Loucy (cell line): ENCODE measurements around the gene MYO1F.
A peak's percentile ranks its signal among the peaks of the same experiment; 100 is the strongest.
"Not testable (repeated sequence)": the region's sequence is repeated elsewhere in the genome, so short reads cannot be mapped to it uniquely, and the experiment has no call there.

ENCODE experiments used
- H2AFZ ChIP-seq: fragments of 200-600 bp; sonication (generic); 2 replicates; pipeline ENCODE4 v1.6.0; 2016; ENCODE audit warnings: antibody characterized with exemption, mild to moderate bottlenecking, low read length, moderate library complexity
- H3F3A ChIP-seq: fragments of 200-600 bp; 2 replicates; pipeline ENCODE4 v1.6.0; 2016; ENCODE audit warnings: antibody characterized with exemption, low read depth, mild to moderate bottlenecking
- H3K27me3 ChIP-seq: fragments of 200-600 bp; sonication (generic); 2 replicates; pipeline ENCODE4 v1.6.1; 2014; ENCODE audit warnings: low read length, mild to moderate bottlenecking; ENCODE audit not compliant: insufficient read depth, poor library complexity, severe bottlenecking
- H3K36me3 ChIP-seq: fragments of 200-600 bp; sonication (generic); 2 replicates; pipeline ENCODE4 v1.6.1; 2016; ENCODE audit warnings: low read length; ENCODE audit not compliant: insufficient read depth
- H3K4me1 ChIP-seq: fragments of 200-600 bp; sonication (generic); 2 replicates; pipeline ENCODE4 v1.5.1; 2014; ENCODE audit warnings: low read length, mild to moderate bottlenecking; ENCODE audit not compliant: insufficient read depth, poor library complexity, severe bottlenecking
- H3K4me2 ChIP-seq: fragments of 200-600 bp; sonication (generic); 2 replicates; pipeline ENCODE4 v1.6.0; 2014; ENCODE audit warnings: antibody characterized with exemption, low read length, low read depth, mild to moderate bottlenecking; ENCODE audit not compliant: poor library complexity, severe bottlenecking
- H3K4me3 ChIP-seq: fragments of 200-600 bp; sonication (generic); 2 replicates; pipeline ENCODE4 v1.5.1; 2014; ENCODE audit warnings: low read length, mild to moderate bottlenecking, mixed read lengths; ENCODE audit not compliant: poor library complexity, severe bottlenecking
- H3K79me2 ChIP-seq: fragments of 200-600 bp; sonication (generic); 2 replicates; pipeline ENCODE4 v1.6.1; 2014; ENCODE audit warnings: low read length; ENCODE audit not compliant: insufficient read depth
- H3K9ac ChIP-seq: fragments of 200-600 bp; sonication (generic); 2 replicates; pipeline ENCODE4 v1.6.0; 2014; ENCODE audit warnings: mild to moderate bottlenecking, low read depth, low read length, moderate library complexity; ENCODE audit not compliant: poor library complexity, severe bottlenecking
- H3K9me2 ChIP-seq: fragments of 200-600 bp; sonication (generic); replicated peaks from 2 replicates; pipeline ENCODE4 v1.6.1; 2016; ENCODE audit warnings: low read depth, low read length, mixed read lengths
- H3K9me3 ChIP-seq: fragments of 200-600 bp; sonication (generic); 2 replicates; pipeline ENCODE4 v1.6.1; 2014; ENCODE audit warnings: mild to moderate bottlenecking, antibody characterized with exemption, low read length, low read depth; ENCODE audit not compliant: insufficient read depth
- H4K20me1 ChIP-seq: fragments of 200-600 bp; sonication (generic); 2 replicates; pipeline ENCODE4 v1.6.0; 2014; ENCODE audit warnings: antibody characterized with exemption, low read length, mild to moderate bottlenecking; ENCODE audit not compliant: insufficient read depth, poor library complexity, severe bottlenecking
- EZH2phosphoT487 ChIP-seq: fragments of 200-600 bp; IDR thresholded peaks from 2 replicates; pipeline ENCODE4 v1.6.1; 2018; ENCODE audit warnings: antibody characterized with exemption, mild to moderate bottlenecking, moderate library complexity, borderline replicate concordance
- TF ChIP-seq, protein P1 (sequence below): fragments of 200-600 bp; sonication (generic); conservative IDR thresholded peaks from 2 replicates; pipeline ENCODE4 v1.5.1; 2014; ENCODE audit warnings: mild to moderate bottlenecking, antibody characterized with exemption, low read length

MYO1F gene

DNA sequence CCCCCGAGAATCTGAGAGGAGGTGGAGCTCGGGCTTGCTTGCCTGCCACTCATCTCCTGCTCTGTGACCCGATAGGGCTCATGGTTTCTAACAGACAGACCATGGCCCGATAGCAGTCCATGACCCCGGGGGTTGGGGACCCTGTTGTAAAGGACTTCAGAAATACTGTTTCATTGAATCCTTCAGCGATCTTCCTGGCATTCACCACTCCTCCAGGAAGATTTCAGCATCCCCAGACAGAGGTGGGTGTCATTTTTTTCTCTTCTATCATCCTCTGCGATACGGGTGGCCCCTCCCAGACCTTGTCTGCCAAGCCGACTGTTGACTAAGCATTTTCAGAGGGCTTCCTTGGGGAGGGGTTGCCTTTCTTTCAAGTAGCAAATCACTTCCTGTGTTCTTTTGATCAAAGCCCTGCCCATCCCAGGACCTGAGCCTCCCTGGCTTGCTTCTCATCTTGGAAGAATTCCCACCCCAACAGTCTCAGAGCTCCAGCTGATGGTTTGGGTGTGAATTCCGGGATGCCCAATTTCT lies 1.7 kb downstream of the MYO1F start:
- peak overlapping the region; percentile 70; the same call in 1 of the 2 replicates for H2AFZ ChIP-seq
- H3K27me3 ChIP-seq = no peaks in the 10 kb centered on the region
- H3K36me3 ChIP-seq = no peaks in the 10 kb centered on the region
- peaks cover 82% of the 10 kb centered on the region for H3K4me1 ChIP-seq
- no peaks in the 10 kb centered on the region for H3K9me3 ChIP-seq
- H3K9ac ChIP-seq = peak overlapping the region; percentile 93
- peaks cover 62% of the 10 kb centered on the region for H3K79me2 ChIP-seq
- no peaks in the 10 kb centered on the region; the same call in 1 of the 2 replicates for H3F3A ChIP-seq
- TF ChIP-seq, protein P1, sequence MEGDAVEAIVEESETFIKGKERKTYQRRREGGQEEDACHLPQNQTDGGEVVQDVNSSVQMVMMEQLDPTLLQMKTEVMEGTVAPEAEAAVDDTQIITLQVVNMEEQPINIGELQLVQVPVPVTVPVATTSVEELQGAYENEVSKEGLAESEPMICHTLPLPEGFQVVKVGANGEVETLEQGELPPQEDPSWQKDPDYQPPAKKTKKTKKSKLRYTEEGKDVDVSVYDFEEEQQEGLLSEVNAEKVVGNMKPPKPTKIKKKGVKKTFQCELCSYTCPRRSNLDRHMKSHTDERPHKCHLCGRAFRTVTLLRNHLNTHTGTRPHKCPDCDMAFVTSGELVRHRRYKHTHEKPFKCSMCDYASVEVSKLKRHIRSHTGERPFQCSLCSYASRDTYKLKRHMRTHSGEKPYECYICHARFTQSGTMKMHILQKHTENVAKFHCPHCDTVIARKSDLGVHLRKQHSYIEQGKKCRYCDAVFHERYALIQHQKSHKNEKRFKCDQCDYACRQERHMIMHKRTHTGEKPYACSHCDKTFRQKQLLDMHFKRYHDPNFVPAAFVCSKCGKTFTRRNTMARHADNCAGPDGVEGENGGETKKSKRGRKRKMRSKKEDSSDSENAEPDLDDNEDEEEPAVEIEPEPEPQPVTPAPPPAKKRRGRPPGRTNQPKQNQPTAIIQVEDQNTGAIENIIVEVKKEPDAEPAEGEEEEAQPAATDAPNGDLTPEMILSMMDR = no peak
- TF ChIP-seq EZH2phosphoT487 = no peak
- peak overlapping the region; percentile 97 for H3K4me2 ChIP-seq
- no peaks in the 10 kb centered on the region for H4K20me1 ChIP-seq
- peak overlapping the region; percentile 90 for H3K4me3 ChIP-seq
- no peaks in the 10 kb centered on the region for H3K9me2 ChIP-seq

- not testable (repeated sequence) for H3K9ac ChIP-seq, H3K9me2 ChIP-seq, H3F3A ChIP-seq, H3K36me3 ChIP-seq, H4K20me1 ChIP-seq, H3K9me3 ChIP-seq, H3K27me3 ChIP-seq, H2AFZ ChIP-seq
- Histone ChIP-seq H3K79me2 (peaks cover 72% of the 10 kb centered on the region), H3K4me2 (peak overlapping the region; percentile 97), H3K4me1 (peaks cover 85% of the 10 kb centered on the region), H3K4me3 (peak overlapping the region; percentile 49)
These were observed 2.7 kb downstream of the MYO1F start for GRCh38 chr19:8574619-8574922.

DNA sequence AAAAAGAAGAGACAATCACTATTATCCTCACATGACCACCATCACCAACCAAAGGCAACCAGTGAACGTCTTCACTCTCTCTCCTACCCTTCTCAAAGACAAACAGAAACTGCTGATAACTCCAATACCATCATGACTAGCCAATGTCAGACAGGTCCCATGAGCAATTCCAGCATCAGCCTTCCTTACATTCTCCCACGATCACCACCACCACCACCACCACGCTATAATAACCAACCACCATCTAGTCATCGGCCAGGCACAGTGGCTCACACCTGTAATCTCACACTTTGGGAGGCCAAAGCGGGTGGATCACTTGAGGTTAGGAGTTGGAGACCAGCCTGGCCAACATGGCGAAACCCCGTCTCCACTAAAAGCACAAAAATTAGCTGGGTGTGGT lies 3.9 kb downstream of the MYO1F start:
- peaks cover 88% of the 10 kb centered on the region for H3K4me1 ChIP-seq
- H3K9me2 ChIP-seq = no peaks in the 10 kb centered on the region
- H3F3A ChIP-seq = 0 out of 2 replicates have a peak, but pooled peaks cover 6% of the 10 kb centered on the region
- TF ChIP-seq, protein P1 = no peak
- no peak for TF ChIP-seq EZH2phosphoT487
- peak overlapping the region; percentile 8 for H3K4me3 ChIP-seq
- H3K4me2 ChIP-seq = peak overlapping the region; percentile 76
- H3K9ac ChIP-seq = no peak overlapping the region
- H4K20me1 ChIP-seq = no peaks in the 10 kb centered on the region
- no peaks in the 10 kb centered on the region for H3K27me3 ChIP-seq
- H3K79me2 ChIP-seq = peaks cover 78% of the 10 kb centered on the region
- H3K9me3 ChIP-seq = no peaks in the 10 kb centered on the region
- no peak overlapping the region for H2AFZ ChIP-seq
- H3K36me3 ChIP-seq = no peaks in the 10 kb centered on the region

DNA sequence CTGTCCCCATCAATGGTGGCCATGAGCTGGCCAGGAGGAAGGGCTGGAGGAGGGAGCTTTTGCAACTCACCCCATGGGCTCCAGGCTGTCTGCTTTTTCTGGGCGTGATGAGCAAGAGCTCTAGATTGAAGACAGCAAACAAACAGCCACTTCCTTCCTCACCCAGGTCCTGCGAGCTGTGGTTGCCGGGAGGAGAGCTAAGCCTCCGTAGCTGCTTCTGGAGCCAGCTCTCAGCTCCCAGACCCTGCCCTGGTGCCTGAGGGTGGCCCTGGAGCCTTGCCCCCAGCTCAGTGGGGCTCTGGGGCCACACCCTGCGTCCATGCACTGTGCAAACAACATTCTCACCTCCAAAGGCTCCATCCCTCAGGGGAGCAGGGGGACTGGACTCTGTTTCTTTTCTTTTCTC lies 6.2 kb downstream of the MYO1F start:
- Histone ChIP-seq H3K27me3 (no peaks in the 10 kb centered on the region), H3K9me2 (no peaks in the 10 kb centered on the region), H3K9ac (peak overlapping the region; percentile 81), H3K4me1 (peaks cover 79% of the 10 kb centered on the region), H4K20me1 (no peaks in the 10 kb centered on the region), H3K4me2 (peak overlapping the region; percentile 91), H3K4me3 (peak overlapping the region; percentile 69), H3K36me3 (no peaks in the 10 kb centered on the region), H3K79me2 (peaks cover 79% of the 10 kb centered on the region), H3K9me3 (no peaks in the 10 kb centered on the region), H3F3A (0 out of 2 replicates have a peak, but pooled peaks cover 6% of the 10 kb centered on the region), H2AFZ (no peak overlapping the region)
- TF ChIP-seq EZH2phosphoT487 = no peak
- TF ChIP-seq, protein P1 = no peak
